GM11168 (cell line): ENCODE results near the gene SPI1.
"Not testable (repeated sequence)": the region's sequence is repeated elsewhere in the genome, so short reads cannot be mapped to it uniquely, and the experiment has no call there.

Source experiments
- in situ Hi-C: fragments of 300-500 bp; cut with MboI; formaldehyde crosslinking; loops from one replicate; pipeline ENCODE4 v1.12.0; 2022; ENCODE audit warnings: low sequenced_read_pairs; ENCODE audit not compliant: unreplicated experiment

The SPI1 gene

GRCh38 chr11:47329431-47329986 lies 48.8 kb downstream of the SPI1 start:
- in situ Hi-C loops = no loop called here

GRCh38 chr11:47328449-47329390 lies 49.6 kb downstream of the SPI1 start:
- in situ Hi-C loops = no loop called here

- in situ Hi-C loops = no loop called here
Observed at GRCh38 chr11:47327949-47328348, 50.4 kb downstream of the SPI1 start.

GRCh38 chr11:47327025-47327424 lies 51.3 kb downstream of the SPI1 start:
- in situ Hi-C loops = no loop called here

- in situ Hi-C loops = no loop called here
Observed at GRCh38 chr11:47326198-47326597, 52.1 kb downstream of the SPI1 start.

GRCh38 chr11:47325271-47326041 lies 52.9 kb downstream of the SPI1 start:
- in situ Hi-C loops = no loop called here

GRCh38 chr11:47324520-47324919 lies 53.8 kb downstream of the SPI1 start:
- in situ Hi-C loops = no loop called here

GRCh38 chr11:47318166-47318565 lies 60.2 kb downstream of the SPI1 start:
- in situ Hi-C loops = no loop called here

GRCh38 chr11:47317064-47317828 lies 61.1 kb downstream of the SPI1 start:
- in situ Hi-C loops = no loop called here

- in situ Hi-C loops = not testable (repeated sequence)
Observed at GRCh38 chr11:47316501-47316900, 61.8 kb downstream of the SPI1 start.

GRCh38 chr11:47314992-47315391 lies 63.4 kb downstream of the SPI1 start:
- in situ Hi-C loops = no loop called here

GRCh38 chr11:47308050-47308823 lies 70.1 kb downstream of the SPI1 start:
- in situ Hi-C loops = no loop called here

GRCh38 chr11:47306484-47306844 lies 71.9 kb downstream of the SPI1 start:
- in situ Hi-C loops = no loop called here

GRCh38 chr11:47305734-47306483 lies 72.4 kb downstream of the SPI1 start:
- in situ Hi-C loops = no loop called here
